Muscle of back (tissue), 11 donors: Measurements from ENCODE around the gene MAP3K14. TPM values are rescaled to one million over a fixed set of nuclear protein-coding genes. Genes with fewer than 3 reads are reported as not detected.
"Not testable (repeated sequence)": the region's sequence is repeated elsewhere in the genome, so short reads cannot be mapped to it uniquely, and the experiment has no call there.

Experiments used
- DNase-seq, 3 donors: peaks; one replicate each; pipeline versions ENCODE4 v3.0.0 to v3.0.0-alpha.2; 2013
- polyA plus RNA-seq, 10 donors: library from polyadenylated mRNA; unstranded; fragments of 120-200 nt; gene quantifications; one replicate each; pipeline ENCODE4 v1.2.1, GENCODE V29; 2013; ENCODE audit not compliant: insufficient read length in 10 of 10

Gene MAP3K14
- polyA plus RNA-seq, 10 donors = 5.3 to 8.9 (median 8.0) TPM

- DNase-seq = no peak
These were observed 56.5 kb downstream of the MAP3K14 start for GRCh38 chr17:45260204-45260783.

DNA sequence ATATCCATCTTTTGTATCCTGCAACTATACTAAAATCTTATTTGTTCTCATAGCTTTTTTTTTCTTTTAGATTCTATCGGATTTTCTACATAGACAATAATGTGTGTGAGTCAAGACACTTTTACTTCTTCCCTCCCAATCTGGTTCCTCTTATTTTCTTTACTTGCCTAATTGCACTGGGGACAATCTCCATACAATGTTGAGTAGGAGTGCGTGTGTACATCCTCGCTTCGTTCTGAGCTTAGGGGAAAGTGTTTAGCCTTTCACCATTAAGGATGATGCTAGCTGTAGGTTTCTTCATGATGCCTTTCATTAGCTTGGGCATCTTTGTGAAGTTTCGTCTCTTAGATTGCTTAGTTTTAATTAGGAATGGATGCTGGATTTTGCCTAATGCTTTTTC lies 57.8 kb downstream of the MAP3K14 start:
- no peak for DNase-seq

DNA sequence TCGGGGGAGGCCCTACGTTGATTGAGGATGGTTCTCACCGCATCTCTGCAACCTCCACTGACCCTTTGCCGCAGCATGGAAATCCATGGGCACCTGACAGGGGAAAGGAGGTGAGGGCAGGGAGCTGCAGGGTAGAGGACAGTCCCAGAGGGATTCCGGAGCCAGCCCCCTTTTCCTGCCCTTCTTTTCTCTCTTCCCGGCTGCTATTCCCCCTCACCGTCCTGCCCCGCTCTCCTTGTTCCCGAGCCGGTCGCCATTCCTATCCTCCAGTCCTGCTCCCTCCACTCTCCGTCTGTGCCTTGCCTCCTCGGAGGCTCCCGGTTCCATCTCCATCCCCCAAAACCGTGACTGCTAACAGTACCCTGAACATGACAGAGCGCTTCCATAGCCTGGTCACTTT lies 59.7 kb downstream of the MAP3K14 start:
- no peak for DNase-seq

DNA sequence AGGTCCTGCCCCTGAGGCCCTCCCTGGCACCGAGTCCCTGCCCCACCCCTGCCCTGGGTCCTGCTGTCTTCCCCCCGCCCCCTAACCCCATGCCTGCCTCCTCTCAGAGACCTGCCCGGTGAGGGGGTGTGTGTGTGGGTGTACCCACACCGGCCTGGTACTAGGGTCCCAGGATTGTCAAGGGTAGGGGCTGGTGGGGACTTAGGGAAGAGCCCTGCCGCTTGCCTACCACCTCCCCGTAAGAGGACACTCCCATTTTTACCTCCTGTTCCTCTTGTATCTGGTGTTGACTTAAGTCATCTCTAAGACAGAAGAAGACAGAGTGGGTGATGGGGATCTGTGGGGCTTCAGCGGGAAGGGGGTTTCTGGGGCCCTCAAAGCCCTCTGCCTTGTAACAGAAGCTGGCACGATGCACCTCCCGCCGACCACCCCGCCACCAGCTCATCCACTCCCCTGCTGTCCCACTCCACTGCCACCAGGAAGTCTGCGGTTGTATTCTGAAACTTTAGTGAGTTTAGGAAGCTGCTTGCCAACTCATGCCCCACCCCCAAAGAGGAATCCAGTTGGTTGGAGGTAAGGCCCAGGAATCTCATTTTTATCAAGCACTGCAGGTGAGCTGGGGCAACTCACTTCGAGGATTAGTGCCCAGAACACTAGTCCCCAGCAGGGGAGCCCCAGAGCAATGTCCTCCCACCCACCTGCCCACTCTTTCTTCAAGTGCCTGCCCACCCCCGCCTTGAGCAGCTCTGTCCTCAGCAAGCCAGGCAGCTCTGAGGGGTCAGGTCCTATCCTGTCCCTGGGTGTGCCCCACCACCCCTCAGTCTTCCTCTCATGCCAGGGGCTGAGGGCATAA lies 60.5 kb downstream of the MAP3K14 start:
- DNase-seq = no peak

DNA sequence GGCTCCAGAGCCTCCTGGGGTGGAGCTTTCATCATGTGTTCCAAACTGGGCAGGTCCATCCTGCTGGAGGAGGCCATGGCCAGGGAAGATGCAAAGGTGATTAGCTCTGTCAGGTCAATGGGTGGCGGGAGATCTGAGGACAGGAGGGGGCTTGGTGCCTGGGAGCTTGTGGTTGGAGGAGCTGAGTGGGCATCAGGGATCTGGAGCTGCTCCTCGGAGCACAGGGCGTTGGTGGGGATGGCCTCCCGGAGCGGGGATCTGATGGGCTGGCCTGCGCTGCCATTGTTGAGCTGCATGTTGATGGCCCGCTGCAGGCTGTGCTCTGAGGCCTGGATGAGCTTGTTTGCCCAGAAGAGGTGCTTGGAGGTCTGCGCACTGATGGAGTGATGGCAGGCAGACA lies 61.5 kb downstream of the MAP3K14 start:
- no peak for DNase-seq

DNA sequence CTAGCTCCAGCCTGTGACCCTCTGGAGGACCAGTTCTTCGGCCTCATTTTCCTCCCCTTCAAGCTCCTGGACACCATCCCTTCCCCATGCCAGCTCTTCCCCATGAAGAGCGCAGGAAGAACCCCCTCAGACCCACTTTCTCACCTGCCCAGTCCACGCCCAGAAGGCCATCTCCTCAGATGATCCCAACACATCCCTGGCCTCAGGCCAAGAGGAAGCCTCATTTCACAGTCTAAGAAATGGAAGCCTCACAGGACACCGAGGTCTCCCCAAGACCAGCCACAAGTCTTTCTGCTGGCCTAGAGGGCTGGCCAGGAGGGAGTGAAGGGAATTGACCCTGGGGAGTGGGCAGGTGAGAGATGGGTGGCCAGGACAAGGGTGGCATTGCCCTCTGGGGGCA lies 62.9 kb downstream of the MAP3K14 start:
- no peak for DNase-seq

- DNase-seq = not testable (repeated sequence)
These were observed 63.6 kb downstream of the MAP3K14 start for GRCh38 chr17:45253237-45253636.

- DNase-seq = no peak
These were observed 64.9 kb downstream of the MAP3K14 start for GRCh38 chr17:45251931-45252330.

- DNase-seq = no peak
These were observed 68.5 kb downstream of the MAP3K14 start for GRCh38 chr17:45248132-45248957.

DNA sequence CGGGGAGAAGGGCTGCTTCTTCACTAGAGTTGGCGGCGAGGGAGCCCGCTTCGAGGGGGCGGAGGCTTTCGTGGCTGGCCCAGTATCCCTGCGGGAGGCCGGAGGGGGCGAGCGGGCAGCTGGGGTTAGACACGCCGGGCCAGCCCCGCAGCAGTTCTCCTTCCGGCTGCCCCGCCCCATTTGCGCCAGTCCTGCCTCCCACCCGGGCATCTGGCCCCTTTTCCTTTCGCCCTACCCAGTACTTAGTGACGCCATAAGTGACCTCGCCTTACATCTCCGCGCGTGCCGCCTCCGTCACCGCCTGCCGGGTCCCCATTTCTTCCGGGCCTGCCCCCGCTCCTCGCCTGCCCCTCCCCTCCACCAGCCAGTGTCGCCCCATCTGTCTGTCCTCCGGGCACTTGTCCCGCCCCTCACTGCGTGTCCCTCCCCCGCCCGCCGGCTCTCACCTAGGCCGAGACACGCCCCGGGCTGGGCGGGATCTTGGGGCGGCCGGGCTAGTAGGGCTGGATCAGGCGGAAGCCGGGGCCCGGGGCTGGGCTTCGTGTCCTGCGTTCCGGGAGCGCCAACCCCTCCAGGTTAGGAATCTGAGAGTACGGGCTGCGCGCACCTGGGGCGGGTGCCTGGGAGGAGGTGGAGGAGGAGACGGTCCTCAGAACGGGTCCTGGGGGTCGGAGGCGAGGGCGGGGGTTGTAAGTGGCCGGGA lies 69.2 kb downstream of the MAP3K14 start:
- DNase-seq = peak; percentile 24 to 69 (median 52)

DNA sequence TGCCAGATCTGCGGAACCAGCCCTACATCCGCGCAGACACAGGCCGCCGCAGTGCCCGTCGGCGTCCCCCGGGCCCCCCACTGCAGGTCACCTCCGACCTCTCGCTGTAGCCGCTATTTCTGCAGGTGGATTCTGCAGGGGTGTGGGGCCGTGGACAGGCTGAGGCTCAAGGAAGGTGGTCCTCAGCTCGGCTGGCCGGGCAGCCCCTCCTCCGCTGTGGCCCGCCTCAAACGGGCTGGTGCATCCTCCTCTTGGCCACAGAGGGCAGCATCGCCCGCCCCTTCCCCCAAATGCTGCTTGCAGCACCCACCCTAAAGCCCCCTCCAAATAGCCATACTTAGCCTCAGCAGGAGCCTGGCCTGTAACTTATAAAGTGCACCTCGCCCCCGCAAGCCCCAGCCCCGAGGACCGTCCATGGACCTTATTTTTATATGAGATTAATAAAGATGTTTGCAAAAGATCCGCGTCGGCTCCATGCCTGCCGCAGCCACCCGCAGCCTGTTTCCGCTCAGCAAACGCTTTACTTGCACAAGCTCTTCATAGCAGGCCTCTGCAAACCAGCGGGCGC lies 69.9 kb downstream of the MAP3K14 start:
- peak in 2 of 3 donors; percentile 34 to 62 for DNase-seq

DNA sequence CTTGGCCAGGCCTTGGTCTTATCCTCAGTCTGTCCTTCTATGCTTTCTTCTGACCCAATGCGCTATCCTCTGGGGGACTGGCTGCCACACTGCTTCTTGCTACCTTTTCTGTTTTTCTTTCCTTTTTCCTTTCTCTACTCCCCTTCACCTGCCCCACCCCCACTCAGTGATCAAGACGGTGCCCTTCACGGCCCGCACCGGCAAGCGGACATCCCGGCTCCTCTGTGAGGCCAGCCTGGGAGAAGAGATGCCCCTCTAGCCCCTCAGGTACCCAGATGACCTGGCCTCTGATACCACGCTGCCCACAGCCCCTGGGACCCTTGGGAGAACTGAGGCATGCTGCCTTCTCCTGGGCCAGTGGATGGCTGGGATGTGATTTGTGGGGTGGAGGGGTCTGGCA lies 70.5 kb downstream of the MAP3K14 start:
- DNase-seq = no peak

DNA sequence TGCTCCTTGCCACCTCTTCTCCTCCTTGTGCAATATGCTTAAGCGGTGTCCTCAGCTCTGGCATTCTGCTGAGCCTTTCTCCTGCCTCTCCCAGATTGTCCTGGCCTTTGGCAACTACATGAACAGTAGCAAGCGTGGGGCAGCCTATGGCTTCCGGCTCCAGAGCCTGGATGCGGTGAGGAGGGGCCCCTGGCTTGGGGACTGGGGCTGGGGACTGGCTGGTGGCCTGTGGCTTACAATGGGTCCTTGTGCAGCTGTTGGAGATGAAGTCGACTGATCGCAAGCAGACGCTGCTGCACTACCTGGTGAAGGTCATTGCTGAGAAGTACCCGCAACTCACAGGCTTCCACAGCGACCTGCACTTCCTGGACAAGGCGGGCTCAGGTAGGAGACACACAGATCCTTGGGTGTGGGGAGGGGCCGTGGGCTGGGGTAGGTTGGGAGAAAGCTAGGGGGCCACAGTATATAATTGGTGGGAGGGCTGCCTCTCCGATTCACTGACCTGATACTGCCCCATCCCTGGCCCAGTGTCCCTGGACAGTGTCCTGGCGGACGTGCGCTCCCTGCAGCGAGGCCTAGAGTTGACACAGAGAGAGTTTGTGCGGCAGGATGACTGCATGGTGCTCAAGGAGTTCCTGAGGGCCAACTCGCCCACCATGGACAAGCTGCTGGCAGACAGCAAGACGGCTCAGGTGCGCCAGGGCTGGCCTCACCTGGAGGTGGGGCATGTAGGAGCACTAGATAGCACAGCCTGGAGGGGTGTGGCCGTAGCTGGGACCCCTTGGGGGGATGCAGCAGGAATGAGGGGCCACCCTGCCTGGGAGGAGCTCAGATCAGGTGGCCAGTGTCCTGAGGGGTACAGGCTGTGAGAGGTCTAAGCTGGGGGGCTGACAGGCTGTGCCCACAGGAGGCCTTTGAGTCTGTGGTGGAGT lies 71.8 kb downstream of the MAP3K14 start:
- no peak for DNase-seq

DNA sequence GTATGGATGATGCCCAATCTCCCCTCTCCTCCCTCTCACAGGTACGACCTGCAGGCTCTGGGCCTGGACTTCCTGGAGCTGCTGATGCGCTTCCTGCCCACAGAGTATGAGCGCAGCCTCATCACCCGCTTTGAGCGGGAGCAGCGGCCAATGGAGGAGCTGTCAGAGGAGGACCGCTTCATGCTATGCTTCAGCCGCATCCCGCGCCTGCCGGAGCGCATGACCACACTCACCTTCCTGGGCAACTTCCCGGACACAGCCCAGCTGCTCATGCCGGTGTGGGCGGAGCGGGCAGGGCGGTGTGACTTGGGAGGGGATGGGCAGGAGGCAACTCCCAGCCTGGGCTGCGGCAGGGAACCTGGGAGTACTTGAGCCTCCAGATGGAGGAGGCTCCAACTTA lies 73.1 kb downstream of the MAP3K14 start:
- DNase-seq = no peak

DNA sequence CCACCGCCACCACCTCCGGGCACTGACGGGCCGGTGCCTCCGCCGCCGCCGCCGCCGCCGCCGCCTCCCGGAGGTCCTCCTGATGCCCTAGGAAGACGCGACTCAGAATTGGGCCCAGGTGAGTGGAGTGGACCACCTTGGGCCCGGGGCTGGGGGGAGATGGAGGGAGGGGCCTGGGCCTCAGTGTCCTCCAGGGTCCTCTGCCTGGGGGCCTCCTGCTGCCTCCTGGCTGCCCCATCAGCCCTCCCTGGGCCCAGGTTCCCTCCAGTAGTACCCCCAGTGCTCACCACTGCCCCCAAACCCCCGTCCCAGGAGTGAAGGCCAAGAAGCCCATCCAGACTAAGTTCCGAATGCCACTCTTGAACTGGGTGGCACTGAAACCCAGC lies 74.8 kb downstream of the MAP3K14 start:
- DNase-seq = no peak

GRCh38 chr17:45241328-45242028 lies 75.3 kb downstream of the MAP3K14 start:
- DNase-seq = no peak

GRCh38 chr17:45240905-45241327 lies 75.9 kb downstream of the MAP3K14 start:
- DNase-seq = no peak

- no peak for DNase-seq
These were observed 78.6 kb downstream of the MAP3K14 start for GRCh38 chr17:45238155-45238774.

DNA sequence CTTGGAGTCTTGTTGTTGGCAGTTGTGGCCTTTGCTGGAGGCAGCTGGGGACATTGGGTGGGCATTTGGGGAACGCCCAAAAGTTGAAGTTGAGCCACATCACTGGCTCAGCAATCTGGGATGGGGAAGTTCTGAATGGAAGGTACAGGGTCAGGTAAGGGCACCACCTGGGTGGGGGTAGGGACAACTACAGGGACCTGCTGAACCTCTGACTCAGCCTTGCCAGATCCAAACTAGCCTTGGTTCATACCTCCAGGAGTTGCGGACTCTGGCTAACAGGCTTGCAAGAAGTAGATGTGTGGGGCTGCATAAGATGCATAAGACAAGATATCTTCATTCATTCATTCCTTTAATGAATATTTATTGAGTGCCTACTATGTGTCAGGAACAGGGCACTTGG lies 79.1 kb downstream of the MAP3K14 start:
- no peak for DNase-seq

GRCh38 chr17:45236282-45236606 lies 80.6 kb downstream of the MAP3K14 start:
- DNase-seq = no peak
